MCF 10A (cell line): ENCODE data around the gene ANKZF1. TPM values are rescaled to one million over a fixed set of nuclear protein-coding genes. Genes with fewer than 3 reads are reported as not detected.

ENCODE experiments used
- BruUV-seq: library from RNA; stranded (reverse); fragments of 400-500 nt; replicated peaks from 2 replicates; lab custom pipeline; 2021; lab: Mats Ljungman, UMichigan
- CTCF ChIA-PET: fragments of 300-600 bp; sonication (Branson Sonifier 250); formaldehyde crosslinking; extraction: SDS; loops from one replicate; lab custom pipeline; 2021; ENCODE audit warnings: antibody characterized with exemption, inconsistent platforms; lab: Yijun Ruan, JAX
- POLR2A ChIA-PET: fragments of 300-600, 350-650 bp; sonication (Branson Sonifier 250); formaldehyde crosslinking; extraction: SDS; loops from one replicate; lab custom pipeline; 2020; ENCODE audit warnings: antibody characterized with exemption, inconsistent platforms; lab: Yijun Ruan, JAX
- DNase-seq: peaks from one replicate; pipeline ENCODE4 v3.0.0-alpha.2; 2018; ENCODE audit not compliant: unreplicated experiment
- H3K27ac Mint-ChIP-seq: one replicate; pipeline ENCODE4 v1.8.0; 2022; ENCODE audit warnings: mild to moderate bottlenecking, low read depth, mixed read lengths; ENCODE audit not compliant: unreplicated experiment
- H3K27me3 Mint-ChIP-seq: one replicate; pipeline ENCODE4 v1.8.0; 2022; ENCODE audit warnings: mixed read lengths; ENCODE audit not compliant: insufficient read depth, unreplicated experiment
- H3K36me3 Mint-ChIP-seq: one replicate; pipeline ENCODE4 v1.8.0; 2022; ENCODE audit warnings: mild to moderate bottlenecking, moderate library complexity, mixed read lengths; ENCODE audit not compliant: insufficient read depth, unreplicated experiment
- H3K4me1 Mint-ChIP-seq: one replicate; pipeline ENCODE4 v1.8.0; 2022; ENCODE audit warnings: mixed read lengths; ENCODE audit not compliant: insufficient read depth, unreplicated experiment
- H3K4me3 Mint-ChIP-seq: one replicate; pipeline ENCODE4 v1.8.0; 2022; ENCODE audit warnings: mild to moderate bottlenecking, moderate library complexity, mixed read lengths; ENCODE audit not compliant: unreplicated experiment
- H3K9me3 Mint-ChIP-seq: one replicate; pipeline ENCODE4 v1.8.0; 2022; ENCODE audit warnings: mixed read lengths; ENCODE audit not compliant: unreplicated experiment
- intact Hi-C: fragments of 100-400 bp; cut with micrococcal nuclease; formaldehyde crosslinking; loops from 2 replicates; pipeline ENCODE4 v1.14.1; 2022
- total RNA-seq: library from RNA; stranded (reverse); gene quantifications from 2 replicates; pipeline ENCODE4 v1.2.3, GENCODE V29; 2022
- TF ChIP-seq, protein P1 (sequence below): fragments of 200-600 bp; IDR thresholded peaks from one replicate; pipeline ENCODE4 v1.8.0; 2022; ENCODE audit warnings: antibody characterized with exemption, mild to moderate bottlenecking; ENCODE audit not compliant: unreplicated experiment

Gene ANKZF1
- total RNA-seq, 1 experiment from 2014 or later = 45.6 TPM

DNA sequence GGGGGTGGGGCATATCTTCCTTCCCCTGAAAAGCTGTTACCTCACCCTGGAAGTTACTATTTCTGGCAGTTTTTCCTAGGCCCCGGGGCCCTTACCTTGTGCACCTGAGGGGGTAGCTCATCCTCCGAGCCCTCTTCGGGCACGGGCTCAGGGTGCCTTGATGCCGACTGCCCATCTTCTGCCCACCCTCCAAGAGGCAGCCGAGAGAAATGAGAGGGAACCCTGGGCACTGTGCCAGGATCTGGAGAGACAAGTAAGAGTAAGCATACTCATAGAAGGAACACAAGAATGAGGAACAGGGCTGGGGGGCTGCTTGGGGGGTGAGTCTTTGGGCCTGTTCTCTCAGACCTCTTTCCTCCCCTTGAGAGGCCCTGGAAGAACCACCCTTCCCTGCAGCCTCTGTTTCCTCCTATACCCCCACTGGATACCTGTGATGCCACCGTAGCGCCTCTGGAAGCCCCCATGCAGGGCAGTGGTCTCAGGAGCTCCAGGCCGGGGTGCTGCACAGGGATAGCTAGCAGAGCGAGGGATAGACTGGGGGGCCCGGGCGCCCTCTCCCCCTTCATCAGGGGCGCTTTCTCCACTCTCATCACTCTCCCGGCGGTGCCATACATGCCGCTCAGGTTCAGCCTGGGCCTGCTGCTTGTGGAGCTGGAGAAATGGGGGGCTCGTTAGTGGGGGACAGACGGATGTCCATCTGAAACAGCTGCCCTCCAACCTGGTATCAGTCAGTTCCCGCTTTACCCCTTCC lies 8.8 kb upstream of the ANKZF1 start:
- CTCF ChIA-PET = interaction anchor here (0.7 to 2.9 kb wide), 6 partner anchors 24 to 74 kb away, joined by 3 to 17 read pairs (median 3); partner anchors contain the start of genes GLB1L and STK16
- Mint-ChIP-seq H3K27ac (no peak overlapping the region), H3K27me3 (no peaks in the 10 kb centered on the region), H3K4me1 (no peaks in the 10 kb centered on the region), H3K4me3 (no peak overlapping the region), H3K9me3 (no peaks in the 10 kb centered on the region), H3K36me3 (peaks cover 43% of the 10 kb centered on the region)
- POLR2A ChIA-PET = interaction anchor here (1.2 to 6.3 kb wide), 4 partner anchors 8 to 44 kb away, joined by 3 to 127 read pairs (median 54); partner anchors contain the start of genes ANKZF1, ATG9A, CNPPD1 and GLB1L
- TF ChIP-seq, protein P1, sequence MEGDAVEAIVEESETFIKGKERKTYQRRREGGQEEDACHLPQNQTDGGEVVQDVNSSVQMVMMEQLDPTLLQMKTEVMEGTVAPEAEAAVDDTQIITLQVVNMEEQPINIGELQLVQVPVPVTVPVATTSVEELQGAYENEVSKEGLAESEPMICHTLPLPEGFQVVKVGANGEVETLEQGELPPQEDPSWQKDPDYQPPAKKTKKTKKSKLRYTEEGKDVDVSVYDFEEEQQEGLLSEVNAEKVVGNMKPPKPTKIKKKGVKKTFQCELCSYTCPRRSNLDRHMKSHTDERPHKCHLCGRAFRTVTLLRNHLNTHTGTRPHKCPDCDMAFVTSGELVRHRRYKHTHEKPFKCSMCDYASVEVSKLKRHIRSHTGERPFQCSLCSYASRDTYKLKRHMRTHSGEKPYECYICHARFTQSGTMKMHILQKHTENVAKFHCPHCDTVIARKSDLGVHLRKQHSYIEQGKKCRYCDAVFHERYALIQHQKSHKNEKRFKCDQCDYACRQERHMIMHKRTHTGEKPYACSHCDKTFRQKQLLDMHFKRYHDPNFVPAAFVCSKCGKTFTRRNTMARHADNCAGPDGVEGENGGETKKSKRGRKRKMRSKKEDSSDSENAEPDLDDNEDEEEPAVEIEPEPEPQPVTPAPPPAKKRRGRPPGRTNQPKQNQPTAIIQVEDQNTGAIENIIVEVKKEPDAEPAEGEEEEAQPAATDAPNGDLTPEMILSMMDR = no peak
- DNase-seq = no peak
- intact Hi-C loops = no loop called here
- BruUV-seq = no TSS peak

DNA sequence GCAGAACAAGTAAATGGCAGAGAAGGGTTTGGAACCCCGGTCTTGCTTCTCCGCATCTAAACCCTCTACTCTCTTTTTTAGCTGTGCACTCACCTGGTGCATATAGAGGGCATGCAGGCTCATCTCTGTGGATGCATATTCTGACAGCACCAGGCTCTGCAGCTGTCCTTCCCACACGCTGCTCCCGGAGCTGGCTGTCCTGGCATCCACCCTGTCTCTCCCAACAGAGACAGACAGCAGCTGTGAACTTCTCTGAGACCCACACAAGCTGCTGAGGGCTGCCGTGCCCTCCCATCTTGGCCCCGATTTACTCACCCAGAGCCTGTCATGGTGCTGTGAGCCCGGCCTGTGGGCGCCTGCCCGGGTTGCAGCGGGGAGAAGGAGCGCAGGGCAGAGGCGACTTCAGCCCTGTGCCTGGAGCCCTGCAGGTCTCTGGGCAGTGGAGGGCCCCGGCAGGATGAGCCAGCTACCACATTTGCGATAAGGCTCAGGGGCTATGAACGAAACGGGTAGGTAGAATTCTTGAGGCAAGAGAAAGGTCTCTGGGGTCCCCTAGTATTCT lies 7.6 kb upstream of the ANKZF1 start:
- no peaks in the 10 kb centered on the region for H3K27me3 Mint-ChIP-seq
- no peaks in the 10 kb centered on the region for H3K9me3 Mint-ChIP-seq
- intact Hi-C loops = no loop called here
- DNase-seq = no peak
- H3K4me1 Mint-ChIP-seq = no peaks in the 10 kb centered on the region
- no TSS peak for BruUV-seq
- H3K36me3 Mint-ChIP-seq = peaks cover 50% of the 10 kb centered on the region
- no peak overlapping the region for H3K4me3 Mint-ChIP-seq
- H3K27ac Mint-ChIP-seq = no peak overlapping the region
- ChIA-PET POLR2A (interaction anchor here (0.6 to 1.2 kb wide), 3 partner anchors 23 to 71 kb away, joined by 3 to 4 read pairs (median 3); partner anchors contain the start of genes DNAJB2 and GLB1L), CTCF (interaction anchor here (0.6 to 2.9 kb wide), 4 partner anchors 27 to 146 kb away, joined by 3 to 17 read pairs (median 3); no protein-coding TSS in a partner anchor)
- TF ChIP-seq, protein P1 = no peak

- POLR2A ChIA-PET = interaction anchor here (1.6 kb wide), 2 partner anchors 17 to 21 kb away, joined by 5 to 6 read pairs; partner anchors contain the start of genes GLB1L, STK16 and ZFAND2B
- DNase-seq = no peak
- peaks cover 48% of the 10 kb centered on the region for H3K36me3 Mint-ChIP-seq
Observed at GRCh38 chr2:219223831-219224610, 5.6 kb upstream of the ANKZF1 start.

More at GRCh38 chr2:219223831-219224610, 5.6 kb upstream of the ANKZF1 start:
- intact Hi-C loops = no loop called here
- BruUV-seq = no TSS peak
- Mint-ChIP-seq H3K4me1 (peaks cover 12% of the 10 kb centered on the region), H3K4me3 (no peak overlapping the region), H3K9me3 (no peaks in the 10 kb centered on the region), H3K27ac (no peak overlapping the region), H3K27me3 (no peaks in the 10 kb centered on the region)
- CTCF ChIA-PET = interaction anchor here (0.6 kb wide), 1 partner anchor 50 kb away, joined by 3 read pairs; no protein-coding TSS in a partner anchor
- TF ChIP-seq, protein P1 = no peak
